MCF 10A (cell line): ENCODE data around the gene ASTN2. TPM values are rescaled to one million over a fixed set of nuclear protein-coding genes. Genes with fewer than 3 reads are reported as not detected.
"Not testable (repeated sequence)": the region's sequence is repeated elsewhere in the genome, so short reads cannot be mapped to it uniquely, and the experiment has no call there.

Experiments used
- BruUV-seq: library from RNA; stranded (reverse); fragments of 400-500 nt; replicated peaks from 2 replicates; lab custom pipeline; 2021; lab: Mats Ljungman, UMichigan
- CTCF ChIA-PET: fragments of 300-600 bp; sonication (Branson Sonifier 250); formaldehyde crosslinking; extraction: SDS; loops from one replicate; lab custom pipeline; 2021; ENCODE audit warnings: antibody characterized with exemption, inconsistent platforms; lab: Yijun Ruan, JAX
- POLR2A ChIA-PET: fragments of 300-600, 350-650 bp; sonication (Branson Sonifier 250); formaldehyde crosslinking; extraction: SDS; loops from one replicate; lab custom pipeline; 2020; ENCODE audit warnings: antibody characterized with exemption, inconsistent platforms; lab: Yijun Ruan, JAX
- DNase-seq: peaks from one replicate; pipeline ENCODE4 v3.0.0-alpha.2; 2018; ENCODE audit not compliant: unreplicated experiment
- H3K27ac Mint-ChIP-seq: one replicate; pipeline ENCODE4 v1.8.0; 2022; ENCODE audit warnings: mild to moderate bottlenecking, low read depth, mixed read lengths; ENCODE audit not compliant: unreplicated experiment
- H3K27me3 Mint-ChIP-seq: one replicate; pipeline ENCODE4 v1.8.0; 2022; ENCODE audit warnings: mixed read lengths; ENCODE audit not compliant: insufficient read depth, unreplicated experiment
- H3K36me3 Mint-ChIP-seq: one replicate; pipeline ENCODE4 v1.8.0; 2022; ENCODE audit warnings: mild to moderate bottlenecking, moderate library complexity, mixed read lengths; ENCODE audit not compliant: insufficient read depth, unreplicated experiment
- H3K4me1 Mint-ChIP-seq: one replicate; pipeline ENCODE4 v1.8.0; 2022; ENCODE audit warnings: mixed read lengths; ENCODE audit not compliant: insufficient read depth, unreplicated experiment
- H3K4me3 Mint-ChIP-seq: one replicate; pipeline ENCODE4 v1.8.0; 2022; ENCODE audit warnings: mild to moderate bottlenecking, moderate library complexity, mixed read lengths; ENCODE audit not compliant: unreplicated experiment
- H3K9me3 Mint-ChIP-seq: one replicate; pipeline ENCODE4 v1.8.0; 2022; ENCODE audit warnings: mixed read lengths; ENCODE audit not compliant: unreplicated experiment
- CTCF ChIP-seq: fragments of 200-600 bp; IDR thresholded peaks from one replicate; pipeline ENCODE4 v1.8.0; 2022; ENCODE audit warnings: antibody characterized with exemption, mild to moderate bottlenecking; ENCODE audit not compliant: unreplicated experiment
- intact Hi-C: fragments of 100-400 bp; cut with micrococcal nuclease; formaldehyde crosslinking; loops from 2 replicates; pipeline ENCODE4 v1.14.1; 2022
- total RNA-seq: library from RNA; stranded (reverse); gene quantifications from 2 replicates; pipeline ENCODE4 v1.2.3, GENCODE V29; 2022

Gene ASTN2
- total RNA-seq, 1 experiment from 2014 or later, result 1.8 TPM

GRCh38 chr9:116843863-116844620 is 570.8 kb downstream of the ASTN2 start:
- no peak for DNase-seq
- no peaks in the 10 kb centered on the region for H3K27me3 Mint-ChIP-seq
- TF ChIP-seq CTCF, result no peak
- no TSS peak for BruUV-seq
- no peaks in the 10 kb centered on the region for H3K9me3 Mint-ChIP-seq
- peaks cover 28% of the 10 kb centered on the region for H3K36me3 Mint-ChIP-seq
- peak overlapping the region; percentile 79 for H3K27ac Mint-ChIP-seq
- ChIA-PET CTCF (interaction anchor here (0.6 to 3.1 kb wide), 6 partner anchors 8 to 363 kb away, joined by 3 to 15 read pairs (median 5); no protein-coding TSS in a partner anchor), POLR2A (interaction anchor here (0.6 to 1.5 kb wide), 3 partner anchors 12 to 305 kb away, joined by 3 to 7 read pairs (median 4); no protein-coding TSS in a partner anchor)
- H3K4me1 Mint-ChIP-seq, result peaks cover 15% of the 10 kb centered on the region
- no peak overlapping the region for H3K4me3 Mint-ChIP-seq
- intact Hi-C loops, result no loop called here

DNA sequence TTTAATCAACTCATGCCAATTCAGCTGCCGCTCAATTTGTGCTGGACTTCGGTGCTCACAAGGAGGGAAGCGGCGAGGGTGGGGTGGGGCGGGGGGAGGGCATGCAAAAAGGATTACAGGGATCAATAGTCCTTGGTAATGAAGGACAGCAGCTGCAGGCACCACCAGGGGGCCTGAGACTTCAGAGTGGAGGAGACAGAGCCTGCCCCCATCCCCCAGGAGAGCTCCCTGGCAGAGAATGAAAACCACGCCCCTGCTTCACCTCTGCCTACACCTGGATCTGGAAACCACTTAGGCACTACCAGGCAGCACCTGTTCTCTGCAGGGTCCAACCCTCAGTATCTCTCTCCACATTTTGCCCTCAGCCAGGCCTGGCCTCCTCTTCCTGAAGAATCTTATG is 572.2 kb downstream of the ASTN2 start:
- intact Hi-C loops, result no loop called here
- Mint-ChIP-seq H3K27ac (no peak overlapping the region), H3K4me1 (peaks cover 21% of the 10 kb centered on the region), H3K4me3 (no peak overlapping the region), H3K36me3 (peaks cover 27% of the 10 kb centered on the region), H3K27me3 (no peaks in the 10 kb centered on the region), H3K9me3 (no peaks in the 10 kb centered on the region)
- ChIA-PET POLR2A (no interaction called here), CTCF (interaction anchor here (0.8 to 3.1 kb wide), 3 partner anchors 10 to 89 kb away, joined by 3 to 15 read pairs (median 11); no protein-coding TSS in a partner anchor)
- DNase-seq, result peak; percentile 40
- TF ChIP-seq CTCF, result no peak
- no TSS peak for BruUV-seq

DNA sequence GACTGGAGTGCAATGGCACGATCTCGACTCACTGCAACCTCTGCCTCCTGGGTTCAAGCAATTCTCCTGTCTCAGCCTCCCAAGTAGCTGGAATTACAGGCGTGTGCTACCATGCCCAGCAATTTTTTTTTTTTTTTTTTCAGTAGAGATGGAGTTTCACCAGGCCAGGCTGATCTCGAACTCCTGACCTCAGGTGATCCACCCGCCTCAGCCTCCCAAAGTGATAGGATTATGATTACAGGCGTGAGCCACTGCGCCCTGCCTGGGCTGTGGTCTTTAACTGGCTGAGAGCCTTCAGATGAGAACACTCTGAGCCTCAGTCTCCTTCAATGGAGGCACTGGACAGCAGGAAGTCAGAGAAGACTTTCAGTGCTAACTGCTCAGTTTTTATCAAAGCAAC is 576.4 kb downstream of the ASTN2 start:
- CTCF ChIA-PET, result interaction anchor here (0.7 to 6.0 kb wide), 5 partner anchors 10 to 101 kb away, joined by 4 to 60 read pairs (median 4); no protein-coding TSS in a partner anchor
- intact Hi-C loops, result loop anchor here (1.0 kb wide), 2 partner anchors 18 to 22 kb away; no protein-coding TSS in a partner anchor
- Mint-ChIP-seq H3K4me3 (peak overlapping the region; percentile 75), H3K27ac (peak overlapping the region; percentile 98), H3K36me3 (peaks cover 15% of the 10 kb centered on the region), H3K4me1 (peaks cover 35% of the 10 kb centered on the region)
- not testable (repeated sequence) for H3K27me3 Mint-ChIP-seq, H3K9me3 Mint-ChIP-seq, BruUV-seq
- DNase-seq, result peak; percentile 12
- POLR2A ChIA-PET, result interaction anchor here (0.6 to 3.6 kb wide), 14 partner anchors 9 to 2000 kb away, joined by 3 to 63 read pairs (median 6); no protein-coding TSS in a partner anchor

GRCh38 chr9:116837018-116837989 is 577.6 kb downstream of the ASTN2 start:
- BruUV-seq, result no TSS peak
- intact Hi-C loops, result no loop called here
- Mint-ChIP-seq H3K4me3 (peak overlapping the region; percentile 75), H3K4me1 (peaks cover 27% of the 10 kb centered on the region), H3K36me3 (peaks cover 7% of the 10 kb centered on the region), H3K9me3 (no peaks in the 10 kb centered on the region), H3K27ac (peak overlapping the region; percentile 98), H3K27me3 (no peaks in the 10 kb centered on the region)
- DNase-seq, result peak; percentile 91
- POLR2A ChIA-PET, result interaction anchor here (0.5 to 3.6 kb wide), 18 partner anchors 10 to 1800 kb away, joined by 3 to 63 read pairs (median 4); no protein-coding TSS in a partner anchor
- CTCF ChIA-PET, result interaction anchor here (0.5 to 6.0 kb wide), 12 partner anchors 10 to 240 kb away, joined by 3 to 60 read pairs (median 3); no protein-coding TSS in a partner anchor
- TF ChIP-seq CTCF, result no peak

- BruUV-seq, H3K36me3 Mint-ChIP-seq, CTCF ChIA-PET, H3K27ac Mint-ChIP-seq, POLR2A ChIA-PET, H3K9me3 Mint-ChIP-seq, intact Hi-C loops, DNase-seq, H3K4me1 Mint-ChIP-seq, H3K4me3 Mint-ChIP-seq, H3K27me3 Mint-ChIP-seq: not testable (repeated sequence)
Measured at GRCh38 chr9:116830321-116830720, 584.5 kb downstream of the ASTN2 start.
